ENCODE data around the gene MCRIP2.

- TF ChIP-seq EP300 (IDR thresholded peaks at IDR 0.05; ENCODE audit: borderline replicate concordance) (no peak), MAX (IDR thresholded peaks at IDR 0.05) (no peak), USF1 (IDR thresholded peaks at IDR 0.05) (no peak), ZBTB7A (IDR thresholded peaks at IDR 0.05; ENCODE audit: low read depth) (no peak)
These were observed 16.3 kb upstream of the MCRIP2 start for GRCh38 chr16:625117-625976.

Data from Ishikawa (cell line).